ENCODE data around the gene OTOS. TPM values are rescaled to one million over a fixed set of nuclear protein-coding genes. Genes with fewer than 3 reads are reported as not detected.

OTOS gene
- total RNA-seq, 2 donors from 2014 or later, result not detected

GRCh38 chr2:240126731-240127130 is 13.7 kb downstream of the OTOS start:
- Histone ChIP-seq H3K36me3 (replicated peaks in 1 of 2; ENCODE audit: insufficient read depth in 1 of 2, low read depth in 2 of 2) (peaks cover 12 to 17% of the 10 kb centered on the region in 2 donors), H3K4me3 (no peak overlapping the region), H3K27ac (no peak overlapping the region), H3K27me3 (no peaks in the 10 kb centered on the region), H3K9me3 (no peaks in the 10 kb centered on the region), H3K4me1 (no peaks in the 10 kb centered on the region)
- 91 to 92% methylated on average over 10 of the region's 10 CpGs for WGBS, 2 donors
- intact Hi-C loops (cut with DNase I), result no loop called here
- no peak for DNase-seq
- ATAC-seq, result no peak
- TF ChIP-seq POLR2A (IDR thresholded peaks at IDR 0.05), result no peak
- TF ChIP-seq, protein P1, sequence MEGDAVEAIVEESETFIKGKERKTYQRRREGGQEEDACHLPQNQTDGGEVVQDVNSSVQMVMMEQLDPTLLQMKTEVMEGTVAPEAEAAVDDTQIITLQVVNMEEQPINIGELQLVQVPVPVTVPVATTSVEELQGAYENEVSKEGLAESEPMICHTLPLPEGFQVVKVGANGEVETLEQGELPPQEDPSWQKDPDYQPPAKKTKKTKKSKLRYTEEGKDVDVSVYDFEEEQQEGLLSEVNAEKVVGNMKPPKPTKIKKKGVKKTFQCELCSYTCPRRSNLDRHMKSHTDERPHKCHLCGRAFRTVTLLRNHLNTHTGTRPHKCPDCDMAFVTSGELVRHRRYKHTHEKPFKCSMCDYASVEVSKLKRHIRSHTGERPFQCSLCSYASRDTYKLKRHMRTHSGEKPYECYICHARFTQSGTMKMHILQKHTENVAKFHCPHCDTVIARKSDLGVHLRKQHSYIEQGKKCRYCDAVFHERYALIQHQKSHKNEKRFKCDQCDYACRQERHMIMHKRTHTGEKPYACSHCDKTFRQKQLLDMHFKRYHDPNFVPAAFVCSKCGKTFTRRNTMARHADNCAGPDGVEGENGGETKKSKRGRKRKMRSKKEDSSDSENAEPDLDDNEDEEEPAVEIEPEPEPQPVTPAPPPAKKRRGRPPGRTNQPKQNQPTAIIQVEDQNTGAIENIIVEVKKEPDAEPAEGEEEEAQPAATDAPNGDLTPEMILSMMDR (IDR thresholded peaks at IDR 0.05), result no peak

DNA sequence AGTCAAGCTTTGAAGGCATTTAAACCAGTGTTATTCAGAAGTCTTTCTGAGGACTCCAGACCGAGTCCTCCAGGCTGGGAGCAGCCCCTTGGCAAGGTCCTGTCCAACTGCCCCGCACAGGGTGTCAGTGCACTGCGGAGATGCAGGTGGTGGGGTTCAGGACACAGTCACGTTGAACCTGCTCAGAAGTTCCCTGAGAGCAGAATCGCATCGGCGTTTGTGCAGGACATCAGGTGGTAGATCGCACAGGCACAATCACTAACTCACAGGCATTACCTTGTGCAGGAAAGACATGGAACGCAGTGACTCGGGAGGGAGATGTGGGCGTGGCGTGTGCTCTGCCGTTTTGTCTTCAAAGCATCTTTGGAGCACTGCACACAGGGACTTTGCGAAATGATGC is 14.7 kb downstream of the OTOS start:
- TF ChIP-seq, protein P1 (IDR thresholded peaks at IDR 0.05), result no peak
- no peak for TF ChIP-seq POLR2A (IDR thresholded peaks at IDR 0.05)
- no peak for DNase-seq
- Histone ChIP-seq H3K27ac (no peak overlapping the region), H3K36me3 (replicated peaks in 1 of 2; ENCODE audit: insufficient read depth in 1 of 2, low read depth in 2 of 2) (peaks cover 12 to 14% of the 10 kb centered on the region in 2 donors), H3K4me1 (no peaks in the 10 kb centered on the region), H3K4me3 (no peak overlapping the region), H3K9me3 (no peaks in the 10 kb centered on the region), H3K27me3 (no peaks in the 10 kb centered on the region)
- intact Hi-C loops (cut with DNase I), result no loop called here
- WGBS, 2 donors, result 86 to 96% methylated on average over 13 to 14 of the region's 14 CpGs
- ATAC-seq, result no peak

- H3K27ac ChIP-seq, result no peak overlapping the region
- no peak overlapping the region for H3K4me3 ChIP-seq
- no peaks in the 10 kb centered on the region for H3K9me3 ChIP-seq
- WGBS, 2 donors, result 80 to 84% methylated on average over 7 of the region's 8 CpGs
- intact Hi-C loops (cut with DNase I), result no loop called here
- H3K4me1 ChIP-seq, result no peaks in the 10 kb centered on the region
- DNase-seq (no peak), ATAC-seq (no peak)
- no peaks in the 10 kb centered on the region for H3K27me3 ChIP-seq
- TF ChIP-seq, protein P1 (IDR thresholded peaks at IDR 0.05), result no peak
- TF ChIP-seq POLR2A (IDR thresholded peaks at IDR 0.05), result no peak
- peaks cover 3 to 6% of the 10 kb centered on the region in 2 donors for H3K36me3 ChIP-seq (replicated peaks in 1 of 2; ENCODE audit: insufficient read depth in 1 of 2, low read depth in 2 of 2)
Measured at GRCh38 chr2:240124651-240125030, 15.8 kb downstream of the OTOS start.

- WGBS, 2 donors, result 81 to 89% methylated on average over 22 of the region's 24 CpGs
- H3K36me3 ChIP-seq (replicated peaks in 1 of 2; ENCODE audit: insufficient read depth in 1 of 2, low read depth in 2 of 2), result peaks cover 0 to 2% of the 10 kb centered on the region in 2 donors
- no peaks in the 10 kb centered on the region for H3K27me3 ChIP-seq
- DNase-seq (no peak), ATAC-seq (no peak)
- intact Hi-C loops (cut with DNase I), result no loop called here
- H3K27ac ChIP-seq, result no peak overlapping the region
- no peaks in the 10 kb centered on the region for H3K4me1 ChIP-seq
- no peak for TF ChIP-seq POLR2A (IDR thresholded peaks at IDR 0.05)
- TF ChIP-seq, protein P1 (IDR thresholded peaks at IDR 0.05), result no peak
- no peaks in the 10 kb centered on the region for H3K9me3 ChIP-seq
- H3K4me3 ChIP-seq, result no peak overlapping the region
Measured at GRCh38 chr2:240123821-240124650, 16.4 kb downstream of the OTOS start.

- intact Hi-C loops (cut with DNase I), result no loop called here
- no peak overlapping the region for H3K27ac ChIP-seq
- DNase-seq, result no peak
Measured at GRCh38 chr2:240121675-240122074, 18.8 kb downstream of the OTOS start.

More at GRCh38 chr2:240121675-240122074, 18.8 kb downstream of the OTOS start:
- TF ChIP-seq POLR2A (IDR thresholded peaks at IDR 0.05), result no peak
- TF ChIP-seq, protein P1 (IDR thresholded peaks at IDR 0.05), result no peak
- Histone ChIP-seq H3K9me3 (no peaks in the 10 kb centered on the region), H3K4me3 (no peak overlapping the region), H3K4me1 (no peaks in the 10 kb centered on the region), H3K27me3 (no peaks in the 10 kb centered on the region), H3K36me3 (replicated peaks in 1 of 2; ENCODE audit: insufficient read depth in 1 of 2, low read depth in 2 of 2) (no peaks in the 10 kb centered on the region)
- ATAC-seq, result no peak
- 59 to 63% methylated on average over 11 of the region's 11 CpGs for WGBS, 2 donors
